Spinal cord (tissue), 10 donors: ENCODE results near the gene ARMC6. TPM values are rescaled to one million over a fixed set of nuclear protein-coding genes. Genes with fewer than 3 reads are reported as not detected.
"Not testable (repeated sequence)": the region's sequence is repeated elsewhere in the genome, so short reads cannot be mapped to it uniquely, and the experiment has no call there.

Experiments
- DNase-seq, 6 donors: peaks; one replicate each; pipeline versions ENCODE4 v3.0.0 to v3.0.0-alpha.2; 2013 to 2015; ENCODE audit warnings: low spot score in 6 of 6, low read depth in 4 of 6
- H3K27ac ChIP-seq: one replicate; pipeline ENCODE4 v1.5.1; 2013; ENCODE audit warnings: low read depth, low read length, control low read depth
- H3K27me3 ChIP-seq: one replicate; pipeline ENCODE4 v1.6.1; 2013; ENCODE audit warnings: low read length; ENCODE audit not compliant: control insufficient read depth, insufficient read depth
- H3K36me3 ChIP-seq: one replicate; pipeline ENCODE4 v1.6.1; 2013; ENCODE audit warnings: low read length; ENCODE audit not compliant: control insufficient read depth, insufficient read depth
- H3K4me1 ChIP-seq: one replicate; pipeline ENCODE4 v1.6.1; 2013; ENCODE audit warnings: low read length; ENCODE audit not compliant: control insufficient read depth, insufficient read depth
- H3K4me3 ChIP-seq: one replicate; pipeline ENCODE4 v1.5.1; 2013; ENCODE audit warnings: low read depth, low read length, control low read depth
- H3K9me3 ChIP-seq: one replicate; pipeline ENCODE4 v1.6.1; 2013; ENCODE audit warnings: low read length; ENCODE audit not compliant: control insufficient read depth, insufficient read depth
- WGBS: methylation state at CpG from one replicate; pipeline ENCODE4 v1.1.5; 2013; ENCODE audit warnings: missing lambda C conversion rate; ENCODE audit not compliant: insufficient coverage; 5-methylcytosine and 5-hydroxymethylcytosine counted together
- polyA plus RNA-seq, 2 donors: library from polyadenylated mRNA; unstranded; fragments of 120-200 nt; gene quantifications; one replicate each; pipeline ENCODE4 v1.2.1, GENCODE V29; 2013; ENCODE audit not compliant: insufficient read length in 2 of 2
- total RNA-seq, 2 donors: library from RNA; depleted of rRNA in 1 of 2; stranded (reverse); fragments of 120-200 nt in 1 of 2; fragments of >200 nt in 1 of 2; gene quantifications; one replicate each; pipeline versions ENCODE4 v1.2.3 to v1.2.4, GENCODE V29; 2013 to 2014
- donor health status: healthy.

Gene ARMC6
- total and polyA plus RNA-seq, 4 donors, result 28.0 to 49.0 (median 36.0) TPM

GRCh38 chr19:19101540-19101939 is 68.1 kb downstream of the ARMC6 start:
- Histone ChIP-seq H3K4me3 (no peak overlapping the region), H3K9me3 (no peaks in the 10 kb centered on the region), H3K27me3 (no peaks in the 10 kb centered on the region), H3K4me1 (peaks cover 20% of the 10 kb centered on the region), H3K27ac (no peak overlapping the region), H3K36me3 (peaks cover 73% of the 10 kb centered on the region)
- 83% methylated on average over 6 of the region's 8 CpGs for WGBS
- no peak for DNase-seq

- Histone ChIP-seq H3K4me1 (peaks cover 20% of the 10 kb centered on the region), H3K36me3 (peaks cover 74% of the 10 kb centered on the region)
- not testable (repeated sequence) for H3K4me3 ChIP-seq, H3K27me3 ChIP-seq, H3K27ac ChIP-seq, H3K9me3 ChIP-seq, DNase-seq
- 100% methylated on average over 2 of the region's 10 CpGs for WGBS
These were observed 69.2 kb downstream of the ARMC6 start for GRCh38 chr19:19102566-19102965.

GRCh38 chr19:19103167-19103566 is 69.8 kb downstream of the ARMC6 start:
- Histone ChIP-seq H3K4me1 (peaks cover 20% of the 10 kb centered on the region), H3K36me3 (peaks cover 74% of the 10 kb centered on the region), H3K4me3 (no peak overlapping the region), H3K9me3 (no peaks in the 10 kb centered on the region), H3K27ac (no peak overlapping the region), H3K27me3 (no peaks in the 10 kb centered on the region)
- 98% methylated on average over 11 of the region's 11 CpGs for WGBS
- no peak for DNase-seq

GRCh38 chr19:19105365-19106055 is 72.1 kb downstream of the ARMC6 start:
- WGBS, result 11% methylated on average over 31 of the region's 36 CpGs
- H3K27me3 ChIP-seq, result no peaks in the 10 kb centered on the region
- H3K4me1 ChIP-seq, result peaks cover 26% of the 10 kb centered on the region
- H3K4me3 ChIP-seq, result peak overlapping the region; percentile 38
- peak in 5 of 6 donors; percentile 44 to 90 (median 59) for DNase-seq
- no peak overlapping the region for H3K27ac ChIP-seq
- H3K36me3 ChIP-seq, result peaks cover 56% of the 10 kb centered on the region
- no peaks in the 10 kb centered on the region for H3K9me3 ChIP-seq

- Histone ChIP-seq H3K36me3 (peaks cover 55% of the 10 kb centered on the region), H3K27me3 (no peaks in the 10 kb centered on the region), H3K4me1 (peaks cover 32% of the 10 kb centered on the region), H3K27ac (no peak overlapping the region), H3K4me3 (peak overlapping the region; percentile 38), H3K9me3 (no peaks in the 10 kb centered on the region)
- DNase-seq, result no peak
- WGBS, result 18% methylated on average over 25 of the region's 25 CpGs
These were observed 72.7 kb downstream of the ARMC6 start for GRCh38 chr19:19106056-19106551.

GRCh38 chr19:19106938-19107337 is 73.5 kb downstream of the ARMC6 start:
- H3K27ac ChIP-seq, DNase-seq, H3K9me3 ChIP-seq, H3K27me3 ChIP-seq, H3K4me3 ChIP-seq: not testable (repeated sequence)
- peaks cover 51% of the 10 kb centered on the region for H3K36me3 ChIP-seq
- H3K4me1 ChIP-seq, result peaks cover 38% of the 10 kb centered on the region
- WGBS, result 100% methylated on average over 5 of the region's 7 CpGs

GRCh38 chr19:19107654-19108053 is 74.3 kb downstream of the ARMC6 start:
- H3K9me3 ChIP-seq, result no peaks in the 10 kb centered on the region
- 84% methylated on average over 8 of the region's 11 CpGs for WGBS
- no peak for DNase-seq
- H3K4me3 ChIP-seq, result no peak overlapping the region
- H3K27me3 ChIP-seq, result no peaks in the 10 kb centered on the region
- H3K27ac ChIP-seq, result no peak overlapping the region
- H3K4me1 ChIP-seq, result peaks cover 44% of the 10 kb centered on the region
- peaks cover 50% of the 10 kb centered on the region for H3K36me3 ChIP-seq

Other genes starting within 250 kb of the ARMC6 start
- under 1 TPM in 1 of 2 donors, not detected in 1; 0.40 TPM for gene COMP, start 242.3 kb upstream of the ARMC6 start, total RNA-seq
- under 1 TPM; 0.23 to 0.32 TPM for gene COMP, start 242.3 kb upstream of the ARMC6 start, polyA plus RNA-seq
- 10 to 100 TPM; 45.2 to 49.7 TPM for gene UPF1, start 201.6 kb upstream of the ARMC6 start, total RNA-seq
- 10 to 100 TPM; 53.4 to 57.5 TPM for gene UPF1, start 201.6 kb upstream of the ARMC6 start, polyA plus RNA-seq
- 10 to 100 TPM; 22.5 to 32.8 TPM for gene CERS1, start 137.4 kb upstream of the ARMC6 start, total RNA-seq
- gene CERS1, start 137.4 kb upstream of the ARMC6 start, polyA plus RNA-seq, result 100 to 1,000 TPM; 121 to 141 TPM
- gene COPE, start 114.2 kb upstream of the ARMC6 start, total RNA-seq, result 100 to 1,000 TPM in 1 of 2 donors, 10 to 100 TPM in 1; 77.2 to 181 TPM
- gene COPE, start 114.2 kb upstream of the ARMC6 start, polyA plus RNA-seq, result 100 to 1,000 TPM; 174 to 188 TPM
- 10 to 100 TPM; 34.6 to 63.6 TPM for gene DDX49, start 113.9 kb upstream of the ARMC6 start, total RNA-seq
- gene DDX49, start 113.9 kb upstream of the ARMC6 start, polyA plus RNA-seq, result 10 to 100 TPM; 79.0 to 81.8 TPM
- 10 to 100 TPM in 1 of 2 donors, 1 to 10 TPM in 1; 9.9 to 32.5 TPM for gene HOMER3, start 92.4 kb upstream of the ARMC6 start, total RNA-seq
- 10 to 100 TPM; 37.6 to 39.2 TPM for gene HOMER3, start 92.4 kb upstream of the ARMC6 start, polyA plus RNA-seq
- 10 to 100 TPM; 76.8 to 83.2 TPM for gene SUGP2, start 86 bp upstream of the ARMC6 start, total RNA-seq
- 100 to 1,000 TPM; 176 to 198 TPM for gene SUGP2, start 86 bp upstream of the ARMC6 start, polyA plus RNA-seq
- gene SLC25A42, start 30.4 kb downstream of the ARMC6 start, total RNA-seq, result 1 to 10 TPM; 7.6 to 9.9 TPM
- gene SLC25A42, start 30.4 kb downstream of the ARMC6 start, polyA plus RNA-seq, result 10 to 100 TPM; 19.8 to 25.0 TPM
- gene TMEM161A, start 104.9 kb downstream of the ARMC6 start, total RNA-seq, result 10 to 100 TPM in 1 of 2 donors, 1 to 10 TPM in 1; 9.6 to 23.4 TPM
- gene TMEM161A, start 104.9 kb downstream of the ARMC6 start, polyA plus RNA-seq, result 10 to 100 TPM; 25.1 to 36.8 TPM
- gene MEF2B, start 136.7 kb downstream of the ARMC6 start, total RNA-seq, result under 1 TPM in 1 of 2 donors, not detected in 1; 0.88 TPM
- 1 to 10 TPM; 1.7 to 3.5 TPM for gene MEF2B, start 136.7 kb downstream of the ARMC6 start, polyA plus RNA-seq
- 10 to 100 TPM; 13.6 to 17.9 TPM for gene BORCS8, start 158.5 kb downstream of the ARMC6 start, total RNA-seq
- 10 to 100 TPM; 30.1 to 38.4 TPM for gene BORCS8, start 158.5 kb downstream of the ARMC6 start, polyA plus RNA-seq
- gene RFXANK, start 158.7 kb downstream of the ARMC6 start, total RNA-seq, result 100 to 1,000 TPM in 1 of 2 donors, 10 to 100 TPM in 1; 28.6 to 103 TPM
- gene RFXANK, start 158.7 kb downstream of the ARMC6 start, polyA plus RNA-seq, result 10 to 100 TPM; 57.2 to 58.4 TPM
- gene NR2C2AP, start 169.8 kb downstream of the ARMC6 start, total RNA-seq, result 10 to 100 TPM in 1 of 2 donors, 1 to 10 TPM in 1; 8.0 to 14.4 TPM
- 10 to 100 TPM; 17.2 to 18.1 TPM for gene NR2C2AP, start 169.8 kb downstream of the ARMC6 start, polyA plus RNA-seq
- gene NCAN, start 178.4 kb downstream of the ARMC6 start, total RNA-seq, result 100 to 1,000 TPM; 135 to 184 TPM
- gene NCAN, start 178.4 kb downstream of the ARMC6 start, polyA plus RNA-seq, result 100 to 1,000 TPM; 491 to 623 TPM
- gene TM6SF2, start 239.7 kb downstream of the ARMC6 start, total RNA-seq, result 1 to 10 TPM in 1 of 2 donors, under 1 TPM in 1; 0.89 to 2.8 TPM
- gene TM6SF2, start 239.7 kb downstream of the ARMC6 start, polyA plus RNA-seq, result 1 to 10 TPM; 1.8 to 3.2 TPM